Colon (tissue), 2 donors: ENCODE measurements around the gene ZNF783.

Source experiments
- FAIRE-seq: peaks from 2 replicates; lab custom pipeline; 2012; peaks lifted over from hg19 to GRCh38; lab: Jason Lieb, UNC
- donor health status: control.
- donor health status: control.

The ZNF783 gene

DNA sequence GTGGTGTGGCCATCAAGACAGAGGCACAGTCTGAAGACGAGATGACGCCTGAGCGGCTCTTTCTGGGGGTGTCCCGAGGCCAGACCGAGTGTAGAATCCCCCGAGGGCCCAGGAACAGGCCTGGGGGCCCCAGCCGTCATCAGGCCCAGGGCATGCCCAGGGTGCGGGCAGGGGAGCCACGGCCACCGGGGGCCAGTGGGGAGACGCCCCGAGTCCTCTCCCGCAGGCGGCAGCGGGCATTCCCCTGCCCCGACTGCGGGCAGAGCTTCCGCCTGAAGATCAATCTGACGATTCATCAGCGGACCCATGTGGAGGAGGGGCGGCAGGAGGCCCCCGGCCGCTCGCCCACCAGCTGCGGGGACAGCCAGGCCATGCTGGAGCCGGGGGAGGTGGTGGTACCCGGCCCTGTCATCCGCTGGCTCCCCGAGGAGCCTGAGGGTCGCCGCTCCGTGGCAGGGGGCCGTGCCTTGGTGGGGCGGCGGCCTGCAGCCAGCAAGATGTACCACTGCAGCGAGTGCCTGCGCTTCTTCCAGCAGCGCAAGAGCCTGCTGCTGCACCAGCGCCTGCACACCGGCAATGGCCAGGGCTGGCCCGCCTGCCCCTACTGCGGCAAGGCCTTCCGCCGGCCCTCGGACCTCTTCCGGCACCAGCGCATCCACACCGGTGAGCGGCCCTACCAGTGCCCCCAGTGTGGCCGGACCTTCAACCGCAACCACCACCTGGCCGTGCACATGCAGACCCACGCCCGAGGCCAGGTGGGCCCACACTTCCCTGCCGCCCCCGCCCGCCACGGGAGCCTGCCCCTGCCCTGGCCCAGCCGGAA is 19.7 kb downstream of the ZNF783 start:
- FAIRE-seq = no peak

DNA sequence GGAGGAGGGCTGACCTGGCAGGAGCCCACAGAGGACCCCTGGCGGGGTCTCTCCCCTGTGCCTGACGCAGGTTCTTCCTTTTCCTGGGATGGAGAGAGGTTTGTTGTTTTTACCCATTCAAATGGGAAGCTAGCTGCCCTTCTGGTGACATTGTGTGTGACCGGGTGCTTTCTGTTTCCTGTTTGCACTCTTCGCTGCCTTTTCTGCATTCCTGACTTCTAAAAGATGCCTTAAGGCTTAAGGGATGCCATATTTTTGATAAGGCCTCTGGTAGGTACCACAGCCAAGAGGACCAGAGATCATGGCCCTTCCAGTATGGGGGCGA is 20.3 kb downstream of the ZNF783 start:
- FAIRE-seq = no peak

DNA sequence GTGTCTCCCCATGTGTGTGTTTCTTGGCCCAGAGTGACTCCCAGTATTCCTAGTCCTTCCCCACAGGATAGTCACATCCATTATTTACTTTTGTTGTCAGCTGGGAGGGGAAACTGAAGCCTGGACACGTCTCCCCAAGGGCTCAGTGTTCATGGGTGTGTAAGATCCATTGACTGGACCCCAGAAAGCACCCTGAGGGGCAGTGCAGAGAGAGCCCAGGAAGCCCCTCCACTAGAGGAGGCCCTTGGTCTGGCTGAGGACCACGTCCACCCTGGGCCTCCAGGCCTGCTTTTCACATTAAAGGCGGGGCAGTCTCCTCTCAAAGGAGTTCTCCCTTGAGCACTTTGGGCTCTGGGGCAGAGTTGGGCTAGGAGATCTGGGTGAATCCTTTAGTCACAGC is 21.3 kb downstream of the ZNF783 start:
- no peak for FAIRE-seq

DNA sequence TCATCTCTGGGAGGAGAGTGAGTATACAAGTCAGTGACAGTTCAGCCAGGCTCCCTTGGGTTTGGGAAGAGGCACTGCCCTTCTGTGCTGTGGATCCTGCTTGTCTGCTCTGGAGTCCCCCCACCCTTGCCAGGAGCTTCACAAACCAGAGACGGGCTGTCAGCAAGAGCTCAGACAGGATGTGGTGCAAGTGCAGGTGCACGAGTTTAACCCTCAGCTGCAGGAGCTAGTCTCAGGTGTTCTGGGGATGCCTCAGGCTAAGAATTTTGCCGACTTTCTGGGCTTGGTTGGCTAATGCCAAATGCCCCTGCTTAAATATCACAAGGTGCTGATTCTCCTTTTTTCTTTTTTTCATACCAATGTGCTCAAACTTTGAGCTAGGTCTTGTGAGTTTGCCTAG is 22.3 kb downstream of the ZNF783 start:
- FAIRE-seq = no peak

DNA sequence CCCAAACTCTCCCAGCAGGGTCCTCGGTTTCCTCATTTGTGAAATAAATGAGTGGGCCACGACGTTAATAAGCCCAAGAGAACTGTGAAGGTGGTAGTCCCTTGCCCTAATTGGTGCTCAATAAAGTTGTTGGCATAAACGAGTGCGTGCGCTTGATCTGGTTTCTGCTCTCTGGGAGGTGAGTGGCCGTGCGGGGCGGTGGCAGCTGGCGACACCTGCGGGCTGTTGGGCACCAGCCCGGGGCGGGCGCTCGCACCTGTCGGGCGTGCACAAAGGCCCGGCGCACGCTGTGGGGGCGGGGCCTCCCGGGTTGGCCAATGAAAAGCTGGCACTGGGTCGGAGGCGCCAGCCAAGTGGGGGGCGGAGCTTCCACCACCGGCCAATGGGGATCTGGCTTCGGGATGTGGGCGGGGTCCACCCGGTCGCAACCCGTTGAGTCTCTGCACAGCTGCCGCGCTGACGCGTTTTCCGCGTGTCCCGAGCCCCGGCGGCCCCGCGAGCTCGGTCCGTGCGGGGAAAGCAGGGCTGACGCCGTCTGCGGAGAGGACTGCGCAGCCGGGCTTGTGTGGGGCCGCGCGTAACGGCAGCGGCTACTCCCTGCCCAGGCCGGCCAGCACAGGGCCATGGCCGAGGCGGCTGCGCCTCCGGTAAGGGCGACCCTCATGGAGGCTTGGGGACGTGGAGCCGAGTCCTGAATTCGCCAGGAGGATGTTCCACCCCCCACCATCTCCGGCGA is 23.0 kb downstream of the ZNF783 start:
- no peak for FAIRE-seq

DNA sequence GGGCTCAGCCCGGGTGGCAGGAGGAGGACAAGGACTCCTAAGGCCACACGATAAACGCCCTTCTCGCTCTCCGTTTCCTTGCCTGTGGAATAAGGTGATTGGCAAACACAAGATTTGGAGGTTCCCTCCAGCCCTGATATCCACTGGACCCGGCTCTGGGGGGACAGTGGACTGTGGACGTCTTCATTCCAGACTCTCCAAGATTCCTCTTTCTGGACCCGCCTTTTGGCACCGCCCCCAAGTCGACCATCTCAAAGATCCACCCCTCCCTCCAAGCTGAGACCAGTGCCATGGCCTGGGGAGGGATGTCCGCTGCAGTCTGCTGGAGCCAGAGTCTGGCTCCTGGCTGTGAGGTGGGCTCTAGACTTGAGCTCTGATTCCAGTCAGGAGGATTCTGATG is 23.6 kb downstream of the ZNF783 start:
- FAIRE-seq = no peak

DNA sequence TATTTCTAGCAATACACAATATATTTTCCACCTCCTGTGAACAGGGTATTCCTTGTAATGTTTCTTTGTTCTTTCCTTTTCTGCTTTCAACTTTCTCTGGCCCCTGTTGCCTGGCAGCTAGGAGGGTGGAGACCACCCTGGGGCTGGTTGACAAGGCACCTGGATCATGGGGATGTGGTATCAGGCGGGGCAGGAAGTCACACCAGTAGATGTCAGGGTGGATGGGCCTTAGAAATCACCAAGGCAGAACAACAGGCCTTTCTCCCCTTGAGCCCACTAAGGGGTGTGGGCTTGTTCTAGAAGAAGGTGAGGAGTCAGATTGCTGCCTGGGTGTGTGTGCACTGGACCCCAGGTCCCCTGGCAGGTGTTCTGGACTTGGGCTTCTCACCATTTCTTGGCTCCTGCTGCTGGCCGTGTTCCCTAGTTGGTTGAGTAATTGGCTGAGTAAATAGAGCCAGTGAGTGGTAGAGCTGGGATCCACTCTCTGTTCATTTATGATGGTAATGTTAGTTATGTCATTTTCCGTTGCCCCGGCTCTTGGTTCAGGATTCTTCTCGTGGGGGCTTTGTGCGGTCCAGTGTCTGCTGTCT is 24.9 kb downstream of the ZNF783 start:
- no peak for FAIRE-seq

DNA sequence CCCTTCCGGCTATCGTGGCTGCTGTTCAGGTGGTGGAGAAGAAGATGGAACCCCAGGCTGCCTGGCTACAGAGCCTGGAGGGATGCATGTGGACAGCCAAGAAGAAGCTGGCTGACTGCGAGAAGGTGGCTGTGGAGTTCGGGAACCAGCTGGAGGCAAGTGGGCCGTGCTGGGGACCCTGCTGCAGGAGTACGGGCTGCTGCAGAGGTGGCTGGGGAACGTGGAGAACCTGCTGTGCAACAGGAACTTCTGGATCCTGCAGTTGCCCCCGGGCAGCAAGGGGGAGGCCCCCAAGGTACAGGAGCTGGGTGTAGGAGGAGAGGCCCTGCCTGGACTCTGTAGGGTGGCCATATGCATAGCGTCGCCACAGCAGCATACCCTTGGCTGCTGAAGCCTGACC is 25.6 kb downstream of the ZNF783 start:
- no peak for FAIRE-seq

DNA sequence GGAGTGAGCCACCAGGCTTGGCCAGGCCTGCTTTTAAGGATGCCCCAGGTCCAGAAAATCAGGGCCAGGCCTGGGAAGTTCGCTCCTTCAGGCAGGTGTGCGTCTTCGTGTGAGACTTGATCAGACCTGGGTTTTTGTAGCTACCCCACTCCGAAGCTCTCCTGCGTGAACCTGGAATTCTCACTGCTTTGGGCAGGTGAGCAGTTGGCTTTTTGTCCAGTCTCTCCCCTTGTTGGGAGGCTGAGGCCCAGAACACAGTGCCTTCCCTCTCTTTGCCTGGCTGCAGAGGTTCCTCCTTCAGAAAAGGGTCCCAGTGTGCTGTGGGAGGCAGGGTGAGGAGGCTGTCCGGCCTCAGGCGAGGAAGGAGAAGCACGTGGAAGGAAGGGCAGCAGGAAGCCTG is 27.3 kb downstream of the ZNF783 start:
- no peak for FAIRE-seq

DNA sequence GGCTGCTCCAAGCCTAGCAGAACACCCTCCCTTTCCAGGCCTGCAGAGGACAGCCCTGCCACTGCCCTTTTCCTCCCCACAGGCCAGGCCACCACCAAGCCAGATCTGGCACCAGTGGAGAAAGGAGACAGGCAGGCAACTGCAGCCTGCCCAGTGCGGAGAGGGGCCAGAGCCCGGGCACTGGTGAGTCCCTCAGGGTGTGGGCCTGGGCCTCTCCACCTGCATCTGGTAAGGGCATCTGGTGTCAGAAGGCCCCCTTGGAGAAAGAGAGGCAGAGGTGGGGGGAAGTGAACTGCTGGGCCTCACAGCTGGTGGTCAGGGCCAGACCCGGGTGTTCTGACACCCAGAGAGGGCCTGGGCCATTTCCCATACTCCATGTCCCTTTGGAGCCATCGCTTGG is 27.9 kb downstream of the ZNF783 start:
- no peak for FAIRE-seq

DNA sequence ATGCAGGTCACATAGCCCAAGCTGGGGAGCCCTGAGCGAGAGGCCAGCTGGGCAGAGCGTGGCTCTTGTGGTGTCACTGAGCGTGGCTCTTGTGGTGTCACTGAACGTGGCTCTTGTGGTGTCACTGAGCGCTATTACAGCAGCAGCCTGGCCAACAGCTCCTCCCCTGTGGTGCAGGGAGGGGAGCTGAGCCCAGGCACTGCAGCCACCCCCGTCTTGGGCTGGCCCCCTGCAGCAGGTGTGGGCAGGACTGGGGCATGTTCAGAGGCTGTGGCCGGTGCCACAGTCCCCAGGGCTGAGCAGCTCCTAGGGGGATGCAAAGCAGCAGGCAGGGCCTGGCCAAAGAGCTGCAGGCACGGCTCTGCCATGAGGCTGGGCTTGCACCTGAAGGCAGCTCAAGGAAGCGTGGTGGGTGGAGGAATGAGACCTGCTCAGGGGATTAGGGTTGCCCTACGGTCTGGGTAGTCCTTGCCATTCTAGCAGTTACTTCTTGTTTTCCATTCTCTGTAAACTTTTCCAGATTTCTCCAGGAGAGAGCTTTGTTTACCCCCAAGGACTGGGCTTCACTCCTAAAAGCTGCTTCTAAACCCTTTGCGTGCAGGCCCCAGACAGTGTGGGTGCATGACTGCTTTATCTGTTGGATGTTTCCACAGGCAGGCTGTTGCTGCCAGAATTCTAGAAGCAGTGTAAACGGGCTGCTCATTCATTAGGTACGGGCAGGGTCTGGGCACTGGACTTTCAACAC is 29.2 kb downstream of the ZNF783 start:
- FAIRE-seq = no peak

DNA sequence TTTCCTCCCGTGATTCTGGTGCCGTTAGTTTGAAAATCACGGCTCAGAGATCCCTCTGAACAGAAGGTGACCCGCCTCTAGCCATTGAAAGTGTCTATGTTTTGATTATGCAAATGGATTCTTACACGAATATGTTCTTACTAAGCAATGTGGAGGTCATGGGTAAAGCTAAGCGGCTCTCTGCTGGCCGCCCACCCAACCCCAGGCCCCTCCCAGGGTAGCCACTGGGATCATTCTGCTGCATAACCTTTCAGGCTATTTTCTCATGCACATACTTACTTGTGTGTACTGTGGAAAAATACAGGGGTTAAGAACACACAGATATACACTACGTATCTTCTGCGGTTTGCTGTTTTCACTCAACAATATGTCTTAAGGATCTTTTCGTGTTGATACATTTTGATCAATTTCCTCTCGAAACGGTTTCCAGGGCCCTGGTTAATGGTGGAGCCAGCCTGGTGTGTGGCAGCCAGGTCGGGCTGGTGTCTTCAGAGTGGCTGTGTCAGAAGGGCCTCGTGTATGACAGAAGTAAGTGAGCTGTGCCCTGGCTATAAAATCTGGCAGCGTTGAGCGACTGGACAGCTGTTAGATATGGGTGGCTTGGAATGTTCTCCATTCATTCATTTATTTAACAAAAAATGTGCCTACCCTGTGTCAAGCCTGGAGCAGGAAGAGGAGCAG is 29.9 kb downstream of the ZNF783 start:
- no peak for FAIRE-seq

DNA sequence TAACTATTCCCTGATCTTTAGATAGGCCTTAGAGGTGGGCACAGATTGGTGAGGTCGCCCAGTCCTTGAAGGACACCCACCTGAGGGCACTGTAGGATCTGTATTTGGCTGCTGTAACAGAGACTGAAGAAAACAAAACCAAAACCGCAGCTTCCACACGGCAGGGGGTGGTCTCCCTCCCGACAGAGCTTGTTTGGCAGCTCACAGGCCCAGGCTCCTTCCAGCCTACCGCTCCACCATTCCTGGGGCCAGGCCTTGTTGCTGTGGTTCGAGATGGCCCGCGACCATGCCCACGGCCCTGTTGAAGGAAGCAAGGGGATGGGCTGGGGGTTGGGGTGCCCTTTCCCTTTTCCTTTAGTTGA is 30.4 kb downstream of the ZNF783 start:
- no peak for FAIRE-seq

DNA sequence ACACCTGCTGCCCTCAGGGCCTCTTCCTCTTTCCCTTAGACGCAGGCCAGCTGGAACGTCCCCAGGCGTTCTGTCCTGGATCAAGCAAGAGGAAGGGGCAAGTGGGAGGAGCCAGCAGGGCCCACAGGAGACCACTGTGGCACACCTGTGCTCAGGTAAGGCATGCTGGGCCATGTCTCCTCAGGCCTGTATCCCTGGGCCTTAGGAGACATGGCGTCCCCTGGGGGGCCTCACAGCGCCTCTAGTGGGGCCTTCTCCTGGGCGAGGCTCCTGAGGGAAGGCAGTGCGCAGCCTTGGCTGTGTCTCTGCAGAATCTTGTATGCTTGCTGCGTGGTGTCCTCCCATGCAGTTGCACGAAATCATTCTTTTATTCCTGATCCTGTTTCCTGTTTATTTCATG is 31.3 kb downstream of the ZNF783 start:
- FAIRE-seq = no peak

DNA sequence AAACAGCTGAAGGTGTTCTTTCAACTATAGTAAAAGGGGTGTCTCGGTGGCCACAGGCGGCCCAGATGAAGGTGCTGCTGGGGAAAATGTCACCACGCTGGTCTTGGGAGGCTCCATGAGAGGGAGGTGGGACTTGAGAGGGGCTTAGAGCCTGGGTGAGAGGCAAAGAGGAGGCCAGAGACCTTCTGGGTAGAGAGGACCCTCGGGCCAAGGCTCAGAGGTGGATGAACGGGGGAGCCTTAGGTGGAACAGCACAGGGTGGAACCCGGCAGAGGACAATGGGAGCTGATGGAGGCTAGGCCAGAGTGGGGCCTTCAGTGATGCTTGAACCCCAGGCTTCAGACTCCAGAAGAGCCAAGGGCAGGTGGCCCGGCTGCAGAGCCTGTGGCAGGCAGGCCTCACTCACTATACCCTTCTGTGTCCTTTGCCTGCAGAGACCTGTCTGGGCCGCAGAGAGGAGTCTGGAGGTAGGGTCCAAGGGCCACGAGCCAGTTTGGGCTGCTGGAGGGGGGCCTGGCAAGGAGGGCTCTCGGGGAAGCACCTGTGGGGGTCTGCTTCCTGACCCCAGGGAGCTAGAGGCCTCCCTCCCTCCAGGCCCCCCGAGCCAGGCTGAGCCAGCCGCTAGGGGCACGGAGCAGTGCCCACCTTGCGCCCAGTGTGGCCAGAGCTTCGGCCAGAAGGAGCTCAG is 32.1 kb downstream of the ZNF783 start:
- no peak for FAIRE-seq

DNA sequence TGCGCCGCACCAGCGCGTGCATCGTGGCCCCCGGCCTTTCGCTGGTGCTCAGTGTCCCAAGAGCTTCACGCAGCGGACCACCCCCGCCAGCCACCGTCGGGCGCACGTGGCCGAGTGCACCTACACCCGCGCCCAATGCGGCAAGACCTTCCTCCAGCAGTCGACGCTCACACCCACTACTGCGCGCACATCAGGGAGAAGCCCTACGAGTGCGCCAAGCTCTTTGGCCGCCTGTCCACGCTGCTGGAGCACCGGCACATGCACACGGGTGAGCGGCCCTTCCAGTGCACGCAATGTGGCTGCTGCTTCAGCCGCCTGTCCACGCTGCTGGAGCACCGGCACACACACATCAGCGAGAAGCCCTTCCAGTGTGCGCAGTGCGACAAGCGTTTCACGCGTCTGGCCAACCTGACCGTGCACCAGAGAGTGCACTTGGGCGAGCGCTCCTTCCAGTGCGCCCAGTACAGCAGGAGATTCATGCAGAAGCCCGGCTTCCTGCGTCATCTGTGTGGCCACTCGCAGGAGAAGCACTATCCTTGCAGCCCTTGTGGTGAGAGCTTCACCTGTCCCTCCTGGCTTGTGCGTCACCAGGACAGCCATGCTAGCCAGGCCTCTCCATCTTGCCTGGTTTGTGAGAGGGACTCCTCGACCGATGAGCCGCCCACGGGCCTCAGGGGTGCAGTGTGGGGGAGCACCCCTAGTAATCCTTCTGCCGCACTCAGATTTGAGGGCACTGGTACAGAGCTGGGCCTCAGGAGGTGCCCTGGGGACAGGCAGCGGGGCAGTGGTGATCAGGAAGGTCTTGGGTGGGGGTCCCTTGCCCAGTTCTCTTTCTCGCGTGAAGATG is 32.9 kb downstream of the ZNF783 start:
- FAIRE-seq = no peak

DNA sequence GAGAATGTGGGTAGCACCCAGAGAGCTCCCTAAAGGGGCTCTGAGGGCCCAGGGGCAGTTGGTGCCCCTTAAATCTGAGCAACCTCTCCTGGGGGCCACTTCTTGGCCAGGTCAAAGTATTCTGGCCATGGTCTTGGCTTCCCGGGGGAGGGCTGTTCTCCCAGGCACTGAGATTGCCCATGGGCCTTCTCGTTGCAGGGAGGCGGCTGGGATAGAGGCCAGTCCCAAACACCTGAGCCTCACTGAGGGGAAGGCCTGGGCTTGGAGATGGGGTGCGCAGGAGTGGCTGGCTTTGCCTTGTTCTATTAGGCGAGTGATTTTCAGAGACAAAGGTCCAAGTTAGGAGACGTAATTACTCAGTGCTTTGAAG is 33.5 kb downstream of the ZNF783 start:
- no peak for FAIRE-seq

DNA sequence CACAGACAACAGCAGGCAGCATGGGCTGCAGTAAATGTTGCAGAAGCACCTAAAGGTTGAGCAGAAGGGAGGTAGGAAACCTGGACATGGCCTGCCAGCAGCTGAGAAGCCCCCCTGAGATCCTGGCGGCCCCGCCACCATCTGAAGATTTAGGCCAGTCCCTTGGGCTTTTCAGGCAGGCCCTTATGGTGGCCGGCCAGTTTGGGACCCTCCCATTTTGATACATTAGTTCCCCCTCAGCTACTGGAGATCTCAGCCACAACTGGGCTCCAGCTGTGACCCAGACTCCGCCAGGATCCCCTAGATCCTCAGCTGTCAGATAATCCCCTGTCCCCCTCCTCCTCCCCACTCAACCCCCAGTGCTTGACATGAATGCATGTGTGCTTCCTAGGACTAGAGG is 34.4 kb downstream of the ZNF783 start:
- FAIRE-seq = no peak

DNA sequence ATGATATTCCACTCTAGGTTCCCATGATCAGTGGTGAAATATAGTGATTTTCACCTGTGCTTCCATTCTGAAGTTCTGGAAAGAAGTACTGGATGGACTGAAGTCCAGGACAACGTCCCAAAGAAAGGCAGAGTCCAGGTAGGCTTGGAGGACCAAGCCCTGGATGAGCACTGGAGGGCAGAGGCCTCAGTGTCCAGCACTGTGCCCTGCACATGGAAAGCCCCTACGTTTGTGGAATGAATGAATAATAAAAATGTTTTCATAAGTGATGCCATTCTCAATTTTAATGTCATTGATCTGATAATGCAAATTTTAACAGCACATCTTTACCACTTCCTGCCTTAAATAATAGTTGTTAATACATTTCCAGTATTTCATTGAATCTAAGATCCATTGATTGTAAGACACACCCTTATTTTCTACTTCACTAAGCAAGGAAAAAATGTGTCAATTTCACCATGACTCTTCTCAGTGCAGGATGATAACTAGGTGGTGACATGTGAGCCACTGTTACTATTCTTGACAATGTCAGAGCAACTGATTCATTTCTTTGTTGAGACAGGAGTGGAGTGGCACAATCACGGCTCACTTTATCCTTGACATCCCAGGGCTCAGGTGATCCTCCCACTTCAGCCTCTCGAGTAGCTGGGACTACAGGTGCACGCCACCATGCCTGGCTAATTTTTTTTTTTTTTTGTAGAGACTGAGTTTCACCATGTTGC is 35.2 kb downstream of the ZNF783 start:
- no peak for FAIRE-seq

DNA sequence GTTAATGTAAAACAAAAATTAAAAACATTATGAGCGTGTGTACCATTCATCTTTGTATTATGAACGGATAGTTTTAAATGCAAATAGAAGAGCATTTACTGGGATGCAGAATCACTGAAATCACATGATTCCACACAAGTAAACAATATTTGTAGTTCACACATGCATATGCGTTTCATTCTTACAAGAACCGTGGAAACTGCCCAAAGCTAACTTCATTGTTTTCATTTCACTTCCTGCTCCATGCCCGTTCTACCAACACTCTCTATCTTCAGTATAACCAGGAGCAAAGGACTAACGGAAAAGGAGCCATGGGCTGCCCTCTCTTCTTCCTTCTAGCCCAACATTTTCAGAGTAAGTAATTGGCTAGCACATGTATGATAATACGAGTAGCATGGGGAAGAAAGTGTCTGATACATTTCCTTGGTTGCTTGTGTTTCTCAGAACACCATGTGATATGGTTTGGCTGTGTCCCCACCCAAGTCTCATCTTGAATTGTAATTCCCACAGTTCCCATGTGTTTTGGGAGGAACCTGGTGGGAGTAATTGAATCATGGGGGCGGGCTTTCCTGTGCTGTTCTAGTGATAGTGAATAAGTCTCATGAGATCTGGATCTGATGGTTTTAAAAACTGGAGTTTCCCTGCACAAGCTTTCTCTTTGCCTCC is 38.8 kb downstream of the ZNF783 start:
- FAIRE-seq = no peak
